ENCODE results near the gene AQR.

GRCh38 chr15:34890424-34890823 lies 79.1 kb downstream of the AQR start:
- no peak for TF ChIP-seq CTCF (IDR thresholded peaks at IDR 0.05)
- TF ChIP-seq POLR2A (IDR thresholded peaks at IDR 0.05): no peak
- no peak for TF ChIP-seq EP300 (IDR thresholded peaks at IDR 0.05)

Data from ovary (tissue), 3 donors.